ENCODE data around the gene DOCK3. TPM values are rescaled to one million over a fixed set of nuclear protein-coding genes. Genes with fewer than 3 reads are reported as not detected.
"Not testable (repeated sequence)": the region's sequence is repeated elsewhere in the genome, so short reads cannot be mapped to it uniquely, and the experiment has no call there.

Gene DOCK3
- total RNA-seq, 1 donor from 2014 or later, result 0.52 TPM

- no peaks in the 10 kb centered on the region for H3K36me3 ChIP-seq (ENCODE audit: control insufficient read depth in 3 of 3, insufficient read depth in 3 of 3, low read length in 3 of 3)
- no peak overlapping the region for H3K9ac ChIP-seq (ENCODE audit: low read depth in 1 of 3, low read length in 3 of 3)
- H3K27me3 ChIP-seq (ENCODE audit: control insufficient read depth in 3 of 3, insufficient read depth in 3 of 3, low read length in 3 of 3), result peaks cover 0 to 7% (median 4%) of the 10 kb centered on the region in 3 donors
- no peak overlapping the region for H3K27ac ChIP-seq (ENCODE audit: low read depth, low read length)
- H3K4me3 ChIP-seq (ENCODE audit: low read length in 3 of 3), result no peak overlapping the region
- no peaks in the 10 kb centered on the region for H3K9me3 ChIP-seq (ENCODE audit: control insufficient read depth in 3 of 3, low read length in 3 of 3)
- H3K4me1 ChIP-seq (ENCODE audit: control insufficient read depth in 3 of 3, insufficient read depth in 3 of 3, low read length in 3 of 3), result peaks cover 0 to 4% (median 2%) of the 10 kb centered on the region in 3 donors
Observed at GRCh38 chr3:50672656-50673055, 2.1 kb upstream of the DOCK3 start.

- Histone ChIP-seq H3K36me3 (ENCODE audit: control insufficient read depth in 3 of 3, insufficient read depth in 3 of 3, low read length in 3 of 3) (no peaks in the 10 kb centered on the region), H3K9me3 (ENCODE audit: control insufficient read depth in 3 of 3, low read length in 3 of 3) (no peaks in the 10 kb centered on the region), H3K4me3 (ENCODE audit: low read length in 3 of 3) (no peak overlapping the region), H3K4me1 (ENCODE audit: control insufficient read depth in 3 of 3, insufficient read depth in 3 of 3, low read length in 3 of 3) (peaks cover 0 to 4% (median 2%) of the 10 kb centered on the region in 3 donors), H3K27me3 (ENCODE audit: control insufficient read depth in 3 of 3, insufficient read depth in 3 of 3, low read length in 3 of 3) (peaks cover 0 to 13% (median 8%) of the 10 kb centered on the region in 3 donors), H3K27ac (ENCODE audit: low read depth, low read length) (no peak overlapping the region), H3K9ac (ENCODE audit: low read depth in 1 of 3, low read length in 3 of 3) (no peak overlapping the region)
Observed at GRCh38 chr3:50673931-50674330, 796 bp upstream of the DOCK3 start.

GRCh38 chr3:50675179-50676030 is 678 bp downstream of the DOCK3 start:
- no peaks in the 10 kb centered on the region for H3K9me3 ChIP-seq (ENCODE audit: control insufficient read depth in 3 of 3, low read length in 3 of 3)
- no peaks in the 10 kb centered on the region for H3K36me3 ChIP-seq (ENCODE audit: control insufficient read depth in 3 of 3, insufficient read depth in 3 of 3, low read length in 3 of 3)
- peaks cover 0 to 4% (median 2%) of the 10 kb centered on the region in 3 donors for H3K4me1 ChIP-seq (ENCODE audit: control insufficient read depth in 3 of 3, insufficient read depth in 3 of 3, low read length in 3 of 3)
- H3K4me3 ChIP-seq (ENCODE audit: low read length in 3 of 3), result peak overlapping the region in 2 of 3 donors; percentile 60 to 64
- peak overlapping the region in 1 of 3 donors; percentile 72 for H3K9ac ChIP-seq (ENCODE audit: low read depth in 1 of 3, low read length in 3 of 3)
- H3K27ac ChIP-seq (ENCODE audit: low read depth, low read length), result no peak overlapping the region
- H3K27me3 ChIP-seq (ENCODE audit: control insufficient read depth in 3 of 3, insufficient read depth in 3 of 3, low read length in 3 of 3), result peaks cover 0 to 13% (median 8%) of the 10 kb centered on the region in 3 donors

- no peak overlapping the region for H3K9ac ChIP-seq (ENCODE audit: low read depth in 1 of 3, low read length in 3 of 3)
- H3K27ac ChIP-seq (ENCODE audit: low read depth, low read length), result no peak overlapping the region
- peaks cover 0 to 13% (median 8%) of the 10 kb centered on the region in 3 donors for H3K27me3 ChIP-seq (ENCODE audit: control insufficient read depth in 3 of 3, insufficient read depth in 3 of 3, low read length in 3 of 3)
- no peaks in the 10 kb centered on the region for H3K9me3 ChIP-seq (ENCODE audit: control insufficient read depth in 3 of 3, low read length in 3 of 3)
- H3K4me3 ChIP-seq (ENCODE audit: low read length in 3 of 3), result no peak overlapping the region
- no peaks in the 10 kb centered on the region for H3K36me3 ChIP-seq (ENCODE audit: control insufficient read depth in 3 of 3, insufficient read depth in 3 of 3, low read length in 3 of 3)
- peaks cover 0 to 4% (median 2%) of the 10 kb centered on the region in 3 donors for H3K4me1 ChIP-seq (ENCODE audit: control insufficient read depth in 3 of 3, insufficient read depth in 3 of 3, low read length in 3 of 3)
Observed at GRCh38 chr3:50676031-50676705, 1.4 kb downstream of the DOCK3 start.

GRCh38 chr3:50687127-50687751 is 12.5 kb downstream of the DOCK3 start:
- H3K9me3 ChIP-seq (ENCODE audit: control insufficient read depth in 3 of 3, low read length in 3 of 3), result no peaks in the 10 kb centered on the region
- no peaks in the 10 kb centered on the region for H3K36me3 ChIP-seq (ENCODE audit: control insufficient read depth in 3 of 3, insufficient read depth in 3 of 3, low read length in 3 of 3)
- H3K27ac ChIP-seq (ENCODE audit: low read depth, low read length), result no peak overlapping the region
- no peak overlapping the region for H3K9ac ChIP-seq (ENCODE audit: low read depth in 1 of 3, low read length in 3 of 3)
- peaks cover 0 to under 1% (median 0%) of the 10 kb centered on the region in 3 donors for H3K27me3 ChIP-seq (ENCODE audit: control insufficient read depth in 3 of 3, insufficient read depth in 3 of 3, low read length in 3 of 3)
- no peak overlapping the region for H3K4me3 ChIP-seq (ENCODE audit: low read length in 3 of 3)
- H3K4me1 ChIP-seq (ENCODE audit: control insufficient read depth in 3 of 3, insufficient read depth in 3 of 3, low read length in 3 of 3), result peaks cover 0 to 8% (median 0%) of the 10 kb centered on the region in 3 donors

- Histone ChIP-seq H3K9ac (ENCODE audit: low read depth in 1 of 3, low read length in 3 of 3) (no peak overlapping the region), H3K4me3 (ENCODE audit: low read length in 3 of 3) (no peak overlapping the region), H3K27ac (ENCODE audit: low read depth, low read length) (no peak overlapping the region), H3K4me1 (ENCODE audit: control insufficient read depth in 3 of 3, insufficient read depth in 3 of 3, low read length in 3 of 3) (peaks cover 0 to 8% (median 0%) of the 10 kb centered on the region in 3 donors), H3K9me3 (ENCODE audit: control insufficient read depth in 3 of 3, low read length in 3 of 3) (no peaks in the 10 kb centered on the region), H3K36me3 (ENCODE audit: control insufficient read depth in 3 of 3, insufficient read depth in 3 of 3, low read length in 3 of 3) (no peaks in the 10 kb centered on the region), H3K27me3 (ENCODE audit: control insufficient read depth in 3 of 3, insufficient read depth in 3 of 3, low read length in 3 of 3) (peaks cover 0 to 3% (median 0%) of the 10 kb centered on the region in 3 donors)
Observed at GRCh38 chr3:50687916-50688315, 13.2 kb downstream of the DOCK3 start.

GRCh38 chr3:50688602-50689001 is 13.9 kb downstream of the DOCK3 start:
- H3K36me3 ChIP-seq (ENCODE audit: control insufficient read depth in 3 of 3, insufficient read depth in 3 of 3, low read length in 3 of 3); H3K9me3 ChIP-seq (ENCODE audit: control insufficient read depth in 3 of 3, low read length in 3 of 3); H3K4me3 ChIP-seq (ENCODE audit: low read length in 3 of 3); H3K27ac ChIP-seq (ENCODE audit: low read depth, low read length); H3K4me1 ChIP-seq (ENCODE audit: control insufficient read depth in 3 of 3, insufficient read depth in 3 of 3, low read length in 3 of 3); H3K9ac ChIP-seq (ENCODE audit: low read depth in 1 of 3, low read length in 3 of 3); H3K27me3 ChIP-seq (ENCODE audit: control insufficient read depth in 3 of 3, insufficient read depth in 3 of 3, low read length in 3 of 3): not testable (repeated sequence)

GRCh38 chr3:50689558-50689957 is 14.8 kb downstream of the DOCK3 start:
- Histone ChIP-seq H3K36me3 (ENCODE audit: control insufficient read depth in 3 of 3, insufficient read depth in 3 of 3, low read length in 3 of 3) (no peaks in the 10 kb centered on the region), H3K9ac (ENCODE audit: low read depth in 1 of 3, low read length in 3 of 3) (no peak overlapping the region), H3K4me1 (ENCODE audit: control insufficient read depth in 3 of 3, insufficient read depth in 3 of 3, low read length in 3 of 3) (peaks cover 0 to 8% (median 0%) of the 10 kb centered on the region in 3 donors), H3K4me3 (ENCODE audit: low read length in 3 of 3) (no peak overlapping the region), H3K27me3 (ENCODE audit: control insufficient read depth in 3 of 3, insufficient read depth in 3 of 3, low read length in 3 of 3) (peaks cover 0 to 3% (median 0%) of the 10 kb centered on the region in 3 donors), H3K9me3 (ENCODE audit: control insufficient read depth in 3 of 3, low read length in 3 of 3) (no peaks in the 10 kb centered on the region), H3K27ac (ENCODE audit: low read depth, low read length) (no peak overlapping the region)

- Histone ChIP-seq H3K9ac (ENCODE audit: low read depth in 1 of 3, low read length in 3 of 3) (no peak overlapping the region), H3K36me3 (ENCODE audit: control insufficient read depth in 3 of 3, insufficient read depth in 3 of 3, low read length in 3 of 3) (no peaks in the 10 kb centered on the region), H3K9me3 (ENCODE audit: control insufficient read depth in 3 of 3, low read length in 3 of 3) (peaks cover 2 to 3% (median 3%) of the 10 kb centered on the region in 3 donors), H3K4me3 (ENCODE audit: low read length in 3 of 3) (no peak overlapping the region), H3K27ac (ENCODE audit: low read depth, low read length) (no peak overlapping the region), H3K4me1 (ENCODE audit: control insufficient read depth in 3 of 3, insufficient read depth in 3 of 3, low read length in 3 of 3) (no peaks in the 10 kb centered on the region), H3K27me3 (ENCODE audit: control insufficient read depth in 3 of 3, insufficient read depth in 3 of 3, low read length in 3 of 3) (peaks cover 0 to 3% (median 0%) of the 10 kb centered on the region in 3 donors)
Observed at GRCh38 chr3:50695031-50695430, 20.3 kb downstream of the DOCK3 start.
